ENCODE data around the gene IRF4.

GRCh38 chr6:423055-423798, 31.7 kb downstream of the IRF4 start:
- TF ChIP-seq FOXK2 (IDR thresholded peaks at IDR 0.05) (no peak), BHLHE40 (IDR thresholded peaks at IDR 0.05; ENCODE audit: borderline replicate concordance) (no peak)

Data from HEK293T (cell line).